ENCODE measurements around the gene TBC1D22B.

GRCh38 chr6:37357860-37358259, 100.3 kb downstream of the TBC1D22B start:
- no peak for TF ChIP-seq CTCF (IDR thresholded peaks at IDR 0.05)
- TF ChIP-seq POLR2A (IDR thresholded peaks at IDR 0.05; ENCODE audit: low read length): no peak
- no peak for TF ChIP-seq MAX (IDR thresholded peaks at IDR 0.05)
- TF ChIP-seq ELK1 (IDR thresholded peaks at IDR 0.05; ENCODE audit: low read depth, low read length): no peak
- no peak for TF ChIP-seq GATA3 (IDR thresholded peaks at IDR 0.05; ENCODE audit: borderline replicate concordance)
- TF ChIP-seq BCL3 (IDR thresholded peaks at IDR 0.05): no peak
- TF ChIP-seq RFX5 (IDR thresholded peaks at IDR 0.05): no peak
